HCT116 (cell line): ENCODE measurements around the gene NECAB3.

Experiments
- EGR1 ChIP-seq: IDR thresholded peaks from 2 replicates; pipeline ENCODE4 v1.6.1; 2012; ENCODE audit warnings: low read depth
- EZH2phosphoT487 ChIP-seq: fragments of 200-600 bp; IDR thresholded peaks from 2 replicates; pipeline ENCODE4 v1.6.1; 2018; ENCODE audit warnings: antibody characterized with exemption, borderline replicate concordance
- POLR2A ChIP-seq: IDR thresholded peaks from 2 replicates; pipeline ENCODE4 v1.7.0; 2011; ENCODE audit warnings: borderline replicate concordance; ENCODE audit not compliant: insufficient read depth, insufficient read length; ENCODE audit errors: extremely low read depth
- POLR2AphosphoS5 ChIP-seq: IDR thresholded peaks from 2 replicates; pipeline ENCODE4 v1.6.1; 2011; ENCODE audit warnings: mild to moderate bottlenecking, low read depth, low read length, moderate library complexity
- SP1 ChIP-seq: IDR thresholded peaks from 2 replicates; pipeline ENCODE4 v1.6.1; 2012; ENCODE audit warnings: low read depth
- TCF7L2 ChIP-seq: IDR thresholded peaks from 2 replicates; pipeline ENCODE4 v1.7.0; 2011; ENCODE audit warnings: borderline replicate concordance, inconsistent platforms; ENCODE audit not compliant: insufficient read depth, insufficient read length; ENCODE audit errors: extremely low read depth
- ZFX ChIP-seq: fragments of 450-650 bp; IDR thresholded peaks from 2 replicates; pipeline ENCODE4 v1.6.1; 2017
- TF ChIP-seq, protein P1 (sequence below), 3 experiments: fragments of 200-600 bp in 1 of 3; sonication (generic) in 1 of 3; IDR thresholded peaks in 2 of 3; conservative IDR thresholded peaks in 1 of 3; 2 replicates each; pipeline ENCODE4 v1.5.1; 2012 to 2017; ENCODE audit warnings: low read depth in 2 of 3, low read length in 2 of 3, antibody characterized with exemption in 1 of 3, borderline replicate concordance in 1 of 3, control low read depth in 1 of 3, mild to moderate bottlenecking in 1 of 3, mixed read lengths in 1 of 3, mixed run types in 1 of 3, moderate library complexity in 1 of 3; ENCODE audit not compliant: insufficient read depth in 1 of 3
- TF ChIP-seq, protein P2 (sequence below): IDR thresholded peaks from 2 replicates; pipeline ENCODE4 v1.6.1; 2012; ENCODE audit warnings: low read depth
- TF ChIP-seq, protein P3 (sequence below): IDR thresholded peaks from 2 replicates; pipeline ENCODE4 v1.6.1; 2011; ENCODE audit warnings: mild to moderate bottlenecking, low read length, moderate library complexity; ENCODE audit not compliant: insufficient replicate concordance; ENCODE audit errors: extremely low read depth

DNA sequence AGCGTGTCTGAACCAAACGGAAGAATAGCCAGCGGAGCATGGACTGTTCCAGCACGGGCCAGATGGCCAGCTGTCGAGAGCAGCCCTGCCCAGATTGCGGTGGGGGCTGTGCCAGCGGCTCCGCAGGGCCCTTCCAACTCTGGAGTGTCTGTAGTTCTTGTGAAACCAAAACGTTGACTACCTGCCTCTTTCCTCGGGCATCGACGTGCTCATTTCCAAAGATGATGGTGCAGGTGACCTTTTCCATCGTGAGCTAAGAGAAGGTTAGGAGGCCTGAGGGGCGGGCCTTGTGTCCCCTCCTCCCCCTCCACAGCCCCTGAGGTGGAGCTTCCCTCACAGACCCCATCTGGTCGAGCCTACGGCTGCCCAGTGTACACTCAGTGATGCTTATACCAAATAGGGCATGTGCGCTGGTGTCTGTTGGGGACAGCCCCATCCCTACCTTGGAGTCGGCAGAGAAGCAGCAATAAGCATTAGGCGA lies 25.0 kb downstream of the NECAB3 start:
- TF ChIP-seq, protein P1, sequence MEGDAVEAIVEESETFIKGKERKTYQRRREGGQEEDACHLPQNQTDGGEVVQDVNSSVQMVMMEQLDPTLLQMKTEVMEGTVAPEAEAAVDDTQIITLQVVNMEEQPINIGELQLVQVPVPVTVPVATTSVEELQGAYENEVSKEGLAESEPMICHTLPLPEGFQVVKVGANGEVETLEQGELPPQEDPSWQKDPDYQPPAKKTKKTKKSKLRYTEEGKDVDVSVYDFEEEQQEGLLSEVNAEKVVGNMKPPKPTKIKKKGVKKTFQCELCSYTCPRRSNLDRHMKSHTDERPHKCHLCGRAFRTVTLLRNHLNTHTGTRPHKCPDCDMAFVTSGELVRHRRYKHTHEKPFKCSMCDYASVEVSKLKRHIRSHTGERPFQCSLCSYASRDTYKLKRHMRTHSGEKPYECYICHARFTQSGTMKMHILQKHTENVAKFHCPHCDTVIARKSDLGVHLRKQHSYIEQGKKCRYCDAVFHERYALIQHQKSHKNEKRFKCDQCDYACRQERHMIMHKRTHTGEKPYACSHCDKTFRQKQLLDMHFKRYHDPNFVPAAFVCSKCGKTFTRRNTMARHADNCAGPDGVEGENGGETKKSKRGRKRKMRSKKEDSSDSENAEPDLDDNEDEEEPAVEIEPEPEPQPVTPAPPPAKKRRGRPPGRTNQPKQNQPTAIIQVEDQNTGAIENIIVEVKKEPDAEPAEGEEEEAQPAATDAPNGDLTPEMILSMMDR (IDR thresholded peaks at IDR 0.05 in 2 of 3, conservative IDR thresholded peaks at IDR 0.05 in 1 of 3; ENCODE audit: borderline replicate concordance in 1 of 3, insufficient read depth in 1 of 3, low read depth in 2 of 3, low read length in 2 of 3): no peak
- TF ChIP-seq, protein P2, sequence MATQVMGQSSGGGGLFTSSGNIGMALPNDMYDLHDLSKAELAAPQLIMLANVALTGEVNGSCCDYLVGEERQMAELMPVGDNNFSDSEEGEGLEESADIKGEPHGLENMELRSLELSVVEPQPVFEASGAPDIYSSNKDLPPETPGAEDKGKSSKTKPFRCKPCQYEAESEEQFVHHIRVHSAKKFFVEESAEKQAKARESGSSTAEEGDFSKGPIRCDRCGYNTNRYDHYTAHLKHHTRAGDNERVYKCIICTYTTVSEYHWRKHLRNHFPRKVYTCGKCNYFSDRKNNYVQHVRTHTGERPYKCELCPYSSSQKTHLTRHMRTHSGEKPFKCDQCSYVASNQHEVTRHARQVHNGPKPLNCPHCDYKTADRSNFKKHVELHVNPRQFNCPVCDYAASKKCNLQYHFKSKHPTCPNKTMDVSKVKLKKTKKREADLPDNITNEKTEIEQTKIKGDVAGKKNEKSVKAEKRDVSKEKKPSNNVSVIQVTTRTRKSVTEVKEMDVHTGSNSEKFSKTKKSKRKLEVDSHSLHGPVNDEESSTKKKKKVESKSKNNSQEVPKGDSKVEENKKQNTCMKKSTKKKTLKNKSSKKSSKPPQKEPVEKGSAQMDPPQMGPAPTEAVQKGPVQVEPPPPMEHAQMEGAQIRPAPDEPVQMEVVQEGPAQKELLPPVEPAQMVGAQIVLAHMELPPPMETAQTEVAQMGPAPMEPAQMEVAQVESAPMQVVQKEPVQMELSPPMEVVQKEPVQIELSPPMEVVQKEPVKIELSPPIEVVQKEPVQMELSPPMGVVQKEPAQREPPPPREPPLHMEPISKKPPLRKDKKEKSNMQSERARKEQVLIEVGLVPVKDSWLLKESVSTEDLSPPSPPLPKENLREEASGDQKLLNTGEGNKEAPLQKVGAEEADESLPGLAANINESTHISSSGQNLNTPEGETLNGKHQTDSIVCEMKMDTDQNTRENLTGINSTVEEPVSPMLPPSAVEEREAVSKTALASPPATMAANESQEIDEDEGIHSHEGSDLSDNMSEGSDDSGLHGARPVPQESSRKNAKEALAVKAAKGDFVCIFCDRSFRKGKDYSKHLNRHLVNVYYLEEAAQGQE: no peak
- TF ChIP-seq TCF7L2 (no peak), EGR1 (no peak), POLR2AphosphoS5 (no peak), POLR2A (no peak), EZH2phosphoT487 (no peak), ZFX (no peak), SP1 (no peak)
- TF ChIP-seq, protein P3, sequence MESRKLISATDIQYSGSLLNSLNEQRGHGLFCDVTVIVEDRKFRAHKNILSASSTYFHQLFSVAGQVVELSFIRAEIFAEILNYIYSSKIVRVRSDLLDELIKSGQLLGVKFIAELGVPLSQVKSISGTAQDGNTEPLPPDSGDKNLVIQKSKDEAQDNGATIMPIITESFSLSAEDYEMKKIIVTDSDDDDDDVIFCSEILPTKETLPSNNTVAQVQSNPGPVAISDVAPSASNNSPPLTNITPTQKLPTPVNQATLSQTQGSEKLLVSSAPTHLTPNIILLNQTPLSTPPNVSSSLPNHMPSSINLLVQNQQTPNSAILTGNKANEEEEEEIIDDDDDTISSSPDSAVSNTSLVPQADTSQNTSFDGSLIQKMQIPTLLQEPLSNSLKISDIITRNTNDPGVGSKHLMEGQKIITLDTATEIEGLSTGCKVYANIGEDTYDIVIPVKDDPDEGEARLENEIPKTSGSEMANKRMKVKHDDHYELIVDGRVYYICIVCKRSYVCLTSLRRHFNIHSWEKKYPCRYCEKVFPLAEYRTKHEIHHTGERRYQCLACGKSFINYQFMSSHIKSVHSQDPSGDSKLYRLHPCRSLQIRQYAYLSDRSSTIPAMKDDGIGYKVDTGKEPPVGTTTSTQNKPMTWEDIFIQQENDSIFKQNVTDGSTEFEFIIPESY: no peak
